HL-60/S4 treated with phorbol 12-myristate 13-acetate at 8.2 ng/mL for 4 days and 3 days (cell line): ENCODE data around the gene ETNK2.

Experiments
- in situ Hi-C: fragments of 300-500 bp; cut with MboI; formaldehyde crosslinking; loops from 2 replicates; pipeline ENCODE4 v1.15.0; 2022; ENCODE audit warnings: low sequenced_read_pairs

ETNK2 gene

GRCh38 chr1:204087181-204087892, 64.5 kb downstream of the ETNK2 start:
- in situ Hi-C loops: no loop called here

GRCh38 chr1:204085876-204086275, 66.0 kb downstream of the ETNK2 start:
- in situ Hi-C loops: no loop called here

GRCh38 chr1:204084247-204084772, 67.5 kb downstream of the ETNK2 start:
- in situ Hi-C loops: no loop called here

- in situ Hi-C loops: no loop called here
These were observed 68.4 kb downstream of the ETNK2 start for GRCh38 chr1:204083491-204083890.

GRCh38 chr1:204081791-204082513, 69.9 kb downstream of the ETNK2 start:
- in situ Hi-C loops: no loop called here

- in situ Hi-C loops: no loop called here
These were observed 70.6 kb downstream of the ETNK2 start for GRCh38 chr1:204081164-204081790.
